Activated T-helper 9 cell treated with anti-CD3 and anti-CD28 coated beads, Interleukin-2, amount 50 U/mL, for 16 hours (primary cell): ENCODE data around the gene VPS33B.

Experiments used
- DNase-seq: peaks from one replicate; pipeline ENCODE4 v3.0.0-alpha.2; 2020; ENCODE audit warnings: low read depth

VPS33B gene

DNA sequence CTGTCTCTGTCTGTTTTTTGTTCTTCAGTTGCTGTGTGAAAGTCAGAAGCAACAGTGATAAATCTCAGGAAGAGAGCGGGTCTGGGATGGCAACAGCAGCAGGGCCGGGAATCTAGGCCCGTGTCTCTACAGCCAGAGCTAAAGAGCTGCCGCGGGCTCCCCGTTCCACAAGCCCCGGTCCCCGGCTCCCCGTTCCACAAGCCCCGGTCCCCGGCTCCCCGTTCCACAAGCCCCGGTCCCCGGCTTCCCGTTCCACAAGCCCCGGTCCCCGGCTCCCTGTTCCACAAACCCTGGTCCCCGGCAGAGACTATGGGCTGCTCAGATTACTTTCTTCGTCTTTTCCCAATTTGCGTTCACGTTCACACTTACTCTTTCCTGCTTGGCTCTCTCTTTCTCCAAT is 48.2 kb downstream of the VPS33B start:
- DNase-seq: no peak

DNA sequence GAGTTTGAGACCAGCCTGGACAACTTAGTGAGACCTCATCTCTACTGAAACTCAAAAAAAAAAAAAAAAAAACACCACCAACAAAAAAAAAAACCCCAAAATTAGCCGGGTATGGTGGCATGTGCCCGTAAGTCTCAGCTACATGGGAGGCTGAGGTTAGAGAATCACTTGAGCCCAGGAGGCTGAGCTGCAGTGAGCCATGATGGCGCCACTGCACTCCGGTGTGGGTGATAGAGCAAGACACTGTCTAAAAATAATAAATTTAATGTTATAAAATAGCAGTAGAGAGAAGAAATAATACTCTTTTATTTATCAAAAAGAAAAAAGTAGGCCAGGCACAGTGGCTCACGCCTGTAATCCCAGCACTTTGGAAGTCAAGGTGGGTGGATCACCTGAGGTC is 50.3 kb downstream of the VPS33B start:
- no peak for DNase-seq

DNA sequence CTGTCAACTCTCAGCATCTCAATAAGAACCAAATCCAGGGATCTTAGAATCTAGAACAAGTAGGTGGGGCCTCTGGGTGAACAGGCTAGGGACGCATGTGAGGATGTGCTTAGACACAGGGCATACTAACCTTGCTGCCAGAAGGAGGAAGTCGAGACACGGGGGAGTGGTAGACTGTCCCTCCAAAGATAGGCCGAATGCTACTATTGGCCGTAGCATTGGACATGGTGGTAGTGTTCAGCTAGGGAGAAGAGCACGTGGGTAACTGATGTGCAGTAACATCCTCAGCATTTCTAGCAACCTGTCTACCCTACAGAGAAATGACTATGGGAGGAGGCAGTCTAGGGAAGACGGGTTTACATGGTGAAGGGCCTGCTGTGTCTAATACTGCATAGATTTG is 52.1 kb downstream of the VPS33B start:
- DNase-seq: no peak

DNA sequence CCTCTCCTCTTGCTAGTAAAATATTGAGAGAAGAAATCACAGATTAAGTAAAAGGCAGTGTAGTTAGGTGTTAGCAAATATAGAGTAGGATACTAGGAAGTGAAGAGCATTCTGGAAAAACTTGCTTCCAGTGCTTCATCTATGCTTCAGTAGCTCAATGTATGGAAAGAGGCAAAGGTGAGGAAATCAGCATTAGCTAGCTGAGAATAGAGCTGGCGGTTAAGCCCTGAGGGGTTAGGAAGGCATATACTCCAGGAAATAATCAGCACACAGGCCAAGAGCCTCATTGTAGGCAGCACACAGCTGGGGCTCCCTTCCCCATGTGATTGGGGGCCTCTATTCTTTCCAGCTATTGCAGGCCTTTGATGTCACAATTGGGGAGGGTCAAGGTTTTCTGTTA is 54.0 kb downstream of the VPS33B start:
- DNase-seq: no peak

DNA sequence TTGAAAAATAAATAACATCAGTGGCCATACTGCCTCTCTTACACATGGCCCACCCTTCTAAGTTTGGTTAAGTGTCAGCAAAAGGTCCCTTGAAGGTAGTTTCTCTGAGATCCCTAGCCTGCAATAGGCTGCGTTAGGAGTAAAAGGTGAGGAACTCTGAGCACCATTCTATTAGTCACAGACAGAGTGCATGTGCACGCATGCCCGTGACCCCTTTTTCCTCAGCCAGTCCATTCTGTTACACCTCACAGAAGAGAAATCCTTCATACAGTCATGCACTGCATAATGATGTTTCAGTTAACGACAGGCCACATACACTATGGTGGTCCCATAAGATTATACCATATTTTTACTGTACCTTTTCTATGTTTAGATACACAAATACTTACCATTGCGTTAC is 55.2 kb downstream of the VPS33B start:
- DNase-seq: no peak

DNA sequence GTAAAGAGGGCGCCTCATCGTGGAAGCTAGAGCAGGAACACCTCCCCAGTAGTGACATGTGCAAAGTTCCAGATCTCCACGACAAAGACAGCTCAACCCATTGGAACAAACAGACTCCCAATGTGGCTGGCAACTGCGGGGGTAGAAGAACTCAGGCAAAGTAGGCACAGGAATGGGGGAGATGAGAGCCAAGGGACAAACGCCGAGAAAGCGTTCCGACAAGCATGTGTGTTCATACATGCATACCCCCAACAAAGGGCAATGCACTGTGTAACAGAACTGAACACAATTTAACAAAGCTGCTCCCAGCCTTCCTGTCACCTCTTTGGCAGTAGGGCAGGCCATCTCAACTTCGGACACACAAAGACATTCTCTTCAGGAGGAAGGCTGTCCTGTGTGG is 56.1 kb downstream of the VPS33B start:
- DNase-seq: no peak

DNA sequence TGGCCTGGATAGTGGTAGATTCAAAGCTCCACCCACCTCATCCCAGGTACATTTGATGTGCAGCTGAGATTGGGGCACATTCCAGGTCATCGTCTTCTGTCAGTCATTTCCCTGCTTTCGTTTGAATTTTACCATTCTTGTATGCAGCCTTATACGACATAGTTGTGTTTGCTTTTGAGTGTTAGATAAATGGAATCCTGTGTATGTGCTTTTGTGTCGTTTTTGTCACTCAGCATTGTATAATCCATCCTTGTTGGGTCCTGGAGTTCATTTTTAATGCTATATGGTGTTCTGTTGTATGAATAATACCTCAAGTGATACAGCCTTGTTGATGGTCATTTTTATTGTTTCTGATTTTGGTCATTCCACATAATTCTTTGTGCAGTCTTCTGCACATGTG is 60.4 kb downstream of the VPS33B start:
- no peak for DNase-seq

DNA sequence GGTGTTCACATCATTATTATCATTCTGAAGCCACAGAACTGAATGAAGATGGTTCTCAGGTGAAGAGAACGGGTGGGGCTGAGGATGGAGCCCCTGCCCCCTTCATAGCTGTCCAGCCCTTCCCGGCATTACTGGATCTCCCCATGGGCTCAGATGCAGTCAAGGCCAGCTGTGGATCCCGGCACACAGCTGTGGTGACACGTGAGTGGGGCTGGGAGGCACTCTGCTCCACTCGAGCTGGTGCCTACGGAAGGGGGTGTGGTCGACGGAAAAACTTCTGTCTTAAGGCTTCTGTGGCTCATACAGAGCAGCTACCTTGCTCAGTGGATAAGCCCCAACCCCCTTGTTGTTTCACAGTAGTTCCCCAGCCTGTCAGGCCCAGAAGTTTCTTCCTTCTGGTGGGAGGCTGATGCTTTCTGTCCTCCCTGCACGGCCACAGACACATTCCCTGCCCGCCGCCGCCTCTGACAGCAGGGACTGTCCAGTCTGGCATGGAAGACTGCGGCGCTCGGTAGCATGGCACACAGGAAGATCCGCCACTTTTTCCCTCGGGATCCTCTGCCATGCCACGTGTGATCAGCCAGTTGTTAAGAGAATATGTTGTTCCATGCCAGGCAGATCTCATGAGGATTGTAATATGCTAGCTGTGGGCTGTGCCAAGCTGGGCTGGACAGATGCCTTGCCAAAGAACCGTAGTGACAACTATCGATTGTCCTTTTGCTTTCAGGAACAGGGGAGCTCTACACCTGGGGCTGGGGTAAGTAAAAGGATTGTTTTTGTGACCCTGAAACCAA is 61.9 kb downstream of the VPS33B start:
- DNase-seq: no peak

DNA sequence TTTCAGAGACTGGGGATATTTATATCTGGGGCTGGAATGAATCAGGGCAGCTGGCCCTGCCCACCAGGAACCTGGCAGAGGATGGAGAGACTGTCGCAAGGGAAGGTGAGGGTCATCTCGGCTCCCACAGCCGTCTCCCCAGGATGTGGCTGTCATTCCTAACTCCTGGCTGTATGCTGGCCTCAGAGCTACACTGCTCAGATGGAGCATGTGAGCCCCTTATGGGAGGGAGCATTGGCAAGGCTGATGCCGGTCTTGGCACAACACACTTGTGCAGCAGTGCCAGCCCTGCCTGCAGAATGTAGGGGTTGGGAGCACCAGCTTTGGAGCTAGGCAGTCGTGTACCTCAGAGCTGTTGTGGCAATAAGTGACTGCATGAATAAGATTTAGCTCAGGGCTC is 62.5 kb downstream of the VPS33B start:
- no peak for DNase-seq

DNA sequence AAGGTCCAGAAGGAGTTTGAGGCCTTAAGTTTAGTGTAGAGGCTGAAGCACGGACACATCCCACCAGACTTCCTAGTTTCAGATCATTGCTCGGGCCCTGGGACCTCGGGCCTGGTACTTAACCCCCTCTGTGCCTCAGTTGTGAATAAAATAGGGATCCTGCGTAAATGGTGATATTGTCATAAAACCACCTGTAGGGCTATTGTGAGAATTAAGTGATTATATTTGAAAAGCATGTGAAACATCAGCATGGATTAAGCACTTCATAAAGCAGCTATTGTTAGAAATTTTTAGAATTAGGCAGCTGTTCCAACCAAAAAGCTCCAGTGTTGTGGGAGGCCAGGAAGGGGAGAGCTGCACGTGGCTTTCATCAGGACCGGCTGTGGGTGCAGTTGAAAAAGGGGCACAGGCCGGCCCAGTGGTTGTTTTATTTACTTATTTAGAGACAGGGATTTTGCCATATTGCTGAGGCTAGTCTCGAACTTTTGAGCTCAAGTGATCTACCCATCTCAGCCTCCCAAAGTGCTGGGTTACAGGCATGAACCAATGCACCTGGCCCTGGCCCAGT is 63.3 kb downstream of the VPS33B start:
- no peak for DNase-seq

DNA sequence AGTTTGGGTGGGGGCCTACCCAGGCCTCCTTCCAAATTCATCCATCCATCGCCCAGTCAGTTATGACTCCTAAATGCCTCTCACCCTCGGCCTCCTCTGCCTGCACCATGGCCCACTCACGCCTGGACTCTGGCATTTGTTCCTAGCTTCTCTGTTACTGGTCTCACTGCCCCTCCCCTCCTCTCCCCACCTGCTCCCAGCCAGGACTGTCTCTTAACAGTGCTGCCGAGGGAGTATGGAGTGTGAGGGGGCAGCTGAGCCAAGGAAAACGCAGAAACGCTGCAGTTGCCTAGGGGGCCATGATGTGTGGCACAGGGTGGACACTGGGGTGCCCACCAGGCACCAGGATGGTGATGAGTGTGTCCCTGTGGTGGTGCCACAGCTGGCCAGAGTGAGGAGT is 64.6 kb downstream of the VPS33B start:
- DNase-seq: no peak

DNA sequence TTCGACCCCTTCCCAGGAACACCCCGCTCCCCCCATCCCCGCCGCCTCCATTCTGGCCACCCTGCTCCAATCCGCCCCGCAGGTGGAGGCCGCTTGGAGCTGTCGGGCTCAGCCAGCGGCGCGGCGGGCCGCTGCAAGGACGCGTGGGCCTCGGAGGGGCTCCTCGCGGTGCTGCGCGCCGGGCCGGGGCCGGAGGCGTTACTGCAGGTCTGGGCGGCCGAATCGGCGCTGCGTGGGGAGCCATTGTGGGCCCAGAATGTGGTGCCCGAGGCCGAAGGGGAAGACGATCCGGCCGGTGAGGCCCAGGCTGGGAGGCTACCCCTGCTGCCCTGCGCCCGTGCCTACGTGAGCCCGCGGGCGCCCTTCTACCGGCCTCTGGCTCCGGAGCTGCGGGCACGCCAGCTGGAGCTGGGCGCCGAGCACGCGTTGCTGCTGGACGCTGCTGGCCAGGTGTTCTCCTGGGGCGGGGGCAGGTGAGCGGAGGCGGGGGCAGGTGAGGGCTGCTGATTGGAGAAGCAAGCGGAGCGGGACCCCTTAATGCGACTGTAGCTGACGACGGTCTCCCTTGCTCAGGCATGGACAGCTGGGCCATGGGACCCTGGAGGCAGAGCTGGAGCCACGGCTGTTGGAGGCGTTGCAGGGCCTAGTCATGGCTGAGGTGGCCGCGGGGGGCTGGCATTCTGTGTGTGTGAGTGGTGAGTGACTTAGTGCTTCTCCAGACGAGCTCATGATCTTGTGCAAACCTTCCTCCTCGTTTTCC is 65.2 kb downstream of the VPS33B start:
- no peak for DNase-seq

DNA sequence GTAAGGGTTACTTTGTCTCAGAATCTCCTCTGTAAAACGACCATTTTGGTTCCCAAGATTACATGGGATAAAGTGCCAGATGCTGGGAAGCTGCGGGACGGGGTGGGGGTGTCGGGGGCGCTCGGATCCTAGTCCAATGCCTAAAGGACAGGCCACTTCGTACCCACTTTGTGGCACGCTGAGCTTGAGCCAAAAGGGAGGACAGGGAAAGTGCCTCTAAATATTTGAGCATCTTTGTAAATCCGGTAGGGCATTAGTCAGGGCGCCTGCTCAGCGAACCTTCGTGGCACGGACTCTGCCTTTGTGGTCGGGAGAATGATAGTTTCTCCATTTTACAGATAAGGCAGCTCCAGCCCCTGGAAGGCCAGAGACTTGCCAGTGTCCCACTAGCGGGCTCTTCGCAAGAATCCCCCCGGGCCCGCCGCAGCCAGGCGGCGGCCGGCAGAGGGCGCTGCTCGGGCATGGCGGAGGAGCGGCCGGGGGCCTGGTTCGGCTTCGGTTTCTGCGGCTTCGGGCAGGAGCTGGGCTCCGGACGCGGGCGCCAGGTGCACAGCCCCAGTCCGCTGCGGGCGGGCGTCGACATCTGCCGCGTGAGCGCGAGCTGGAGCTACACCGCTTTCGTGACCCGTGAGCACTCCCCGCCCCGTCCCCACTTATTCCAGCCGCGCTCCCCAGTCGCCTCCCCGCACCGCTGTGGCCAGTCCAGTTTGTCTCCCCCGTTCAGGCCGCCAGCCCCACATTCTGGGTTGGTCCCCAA is 65.9 kb downstream of the VPS33B start:
- DNase-seq: peak; percentile 55

DNA sequence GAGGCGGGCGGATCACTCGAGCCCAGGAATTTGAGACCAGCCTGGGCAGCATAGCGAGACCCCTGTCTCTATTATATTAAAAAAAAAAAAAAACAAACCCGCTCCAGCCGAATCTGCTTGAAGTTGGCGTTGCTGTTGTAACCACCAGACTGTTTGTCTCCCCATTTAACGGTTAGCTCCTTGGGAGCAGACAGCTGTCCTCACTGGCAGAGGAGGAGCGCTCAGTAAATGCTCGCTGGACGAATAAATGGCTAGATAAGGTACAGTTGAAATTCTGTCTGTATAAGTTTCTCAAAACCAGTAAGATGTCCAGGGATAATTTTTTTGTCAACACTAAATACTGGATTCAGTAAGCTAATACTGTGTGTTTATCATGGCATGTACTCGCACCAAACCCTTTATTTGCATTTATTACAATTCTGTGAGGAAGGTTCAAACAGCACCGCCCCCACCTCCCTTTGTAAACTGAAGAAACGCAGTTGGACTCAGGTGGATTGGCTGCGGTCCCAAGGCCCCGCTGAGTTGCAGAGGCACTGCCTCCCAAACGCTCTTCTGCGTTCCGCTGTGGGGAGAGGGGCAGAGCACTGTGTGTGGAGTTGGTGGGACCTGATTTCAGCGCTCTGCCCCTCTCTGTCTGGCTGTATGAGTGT is 66.6 kb downstream of the VPS33B start:
- no peak for DNase-seq

DNA sequence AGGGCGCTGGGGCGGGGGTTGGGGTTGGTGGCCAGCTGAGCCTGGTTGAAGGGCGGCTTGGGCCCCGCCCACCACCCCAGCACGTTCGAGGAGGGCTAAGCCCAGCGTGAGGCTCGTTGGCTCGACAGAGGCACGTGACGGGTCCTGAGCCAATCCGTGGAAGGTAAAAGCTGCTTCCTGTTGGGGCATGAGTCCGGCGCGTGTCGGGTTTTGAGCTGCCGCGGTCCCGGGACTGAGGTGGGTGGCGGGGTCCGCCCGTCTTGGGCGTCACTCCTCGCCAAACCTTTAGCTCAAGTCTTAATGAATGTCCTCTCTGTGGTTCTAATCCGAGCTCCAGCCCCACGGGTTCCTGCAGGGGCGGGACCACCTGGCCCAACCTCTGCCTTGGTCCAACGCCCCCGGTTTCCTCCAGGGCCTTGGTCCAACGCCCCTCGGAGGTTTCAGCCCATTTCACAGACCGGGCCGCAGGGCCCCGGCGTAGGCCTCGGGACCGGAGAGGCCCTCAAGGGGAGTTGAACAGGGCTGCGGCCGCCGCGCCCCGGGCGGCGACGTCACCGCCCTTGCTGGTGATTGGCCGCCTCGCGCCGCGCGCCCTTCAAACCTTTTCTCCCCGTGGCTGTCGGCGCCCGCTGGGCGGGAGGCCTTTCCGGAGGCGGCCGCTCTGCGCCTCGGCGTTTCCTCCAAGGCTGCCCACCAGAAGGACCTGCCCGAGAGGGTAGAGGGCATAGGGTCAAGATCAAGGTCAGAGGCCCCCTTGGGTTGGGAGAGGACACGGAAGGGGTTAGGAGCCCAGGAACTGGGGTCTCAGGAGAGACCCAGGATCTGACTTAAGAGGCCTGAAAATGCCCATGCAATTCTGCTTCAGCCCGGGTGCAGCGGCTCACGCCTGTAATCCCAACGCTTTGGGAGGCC is 67.4 kb downstream of the VPS33B start, which contains the start of gene RCCD1:
Gene RCCD1 (plus strand): TSS at position 173 of the 912 bp plus-strand sequence. CDS start 1,851 bp downstream, outside the sequence.
- DNase-seq: peak; percentile 80

DNA sequence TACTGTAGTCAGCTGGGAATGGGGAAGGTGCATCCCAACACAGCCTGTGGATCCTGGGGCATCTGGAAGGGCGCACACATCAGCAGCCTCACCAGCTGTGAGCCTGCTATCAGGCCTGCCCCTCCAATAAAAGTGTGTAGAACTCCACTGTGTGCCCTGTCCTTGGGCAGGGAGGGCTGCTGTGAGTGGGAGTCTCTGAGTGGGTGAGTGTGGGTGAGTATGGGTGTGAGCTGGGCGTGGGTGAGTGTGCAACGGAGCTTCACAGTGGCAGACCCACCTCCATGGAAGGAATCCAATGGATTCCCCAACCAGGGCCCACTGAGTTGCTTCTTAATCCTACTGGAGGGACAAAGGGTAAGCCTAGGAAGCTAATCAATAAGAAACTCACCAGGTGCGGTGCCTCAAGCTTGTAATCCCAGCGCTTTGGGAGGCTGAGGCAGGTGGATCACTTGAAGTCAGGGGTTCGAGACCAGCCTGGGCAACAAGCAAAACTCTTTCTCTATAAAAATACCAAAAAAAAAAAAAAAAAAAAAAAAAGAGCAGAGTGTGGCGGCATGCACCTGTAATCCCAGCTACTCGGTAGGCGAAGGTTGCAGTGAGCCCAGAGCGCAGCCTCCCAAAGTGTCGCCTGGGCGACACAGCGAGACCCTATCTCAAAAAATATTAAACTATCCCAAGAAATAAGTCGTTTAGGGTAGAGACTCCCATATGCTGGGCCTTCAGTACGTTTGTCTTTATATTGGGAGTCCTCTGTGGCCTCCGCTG is 68.3 kb downstream of the VPS33B start:
- DNase-seq: no peak

DNA sequence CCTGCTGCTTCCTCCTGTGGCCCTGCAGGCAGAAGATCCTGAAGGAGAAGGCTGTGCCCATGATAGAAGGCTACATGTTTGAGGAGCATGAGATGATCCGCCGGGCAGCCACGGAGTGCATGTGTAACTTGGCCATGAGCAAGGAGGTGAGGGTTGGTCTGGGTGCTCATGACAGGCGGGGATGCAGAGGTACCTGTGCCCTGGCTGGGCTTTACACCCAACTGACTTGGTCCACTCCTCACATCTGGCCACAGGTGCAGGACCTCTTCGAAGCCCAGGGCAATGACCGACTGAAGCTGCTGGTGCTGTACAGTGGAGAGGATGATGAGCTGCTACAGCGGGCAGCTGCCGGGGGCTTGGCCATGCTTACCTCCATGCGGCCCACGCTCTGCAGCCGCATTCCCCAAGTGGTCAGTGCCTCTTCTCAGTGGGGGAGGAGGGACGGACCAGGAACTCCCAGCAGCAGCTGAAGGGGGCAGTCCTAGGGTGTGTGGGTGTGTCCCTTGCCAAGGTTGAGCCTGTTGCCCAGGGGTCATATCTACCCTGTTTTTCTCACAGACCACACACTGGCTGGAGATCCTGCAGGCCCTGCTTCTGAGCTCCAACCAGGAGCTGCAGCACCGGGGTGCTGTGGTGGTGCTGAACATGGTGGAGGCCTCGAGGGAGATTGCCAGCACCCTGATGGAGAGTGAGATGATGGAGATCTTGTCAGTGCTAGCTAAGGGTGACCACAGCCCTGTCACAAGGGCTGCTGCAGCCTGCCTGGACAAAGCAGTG is 69.3 kb downstream of the VPS33B start:
- DNase-seq: no peak

DNA sequence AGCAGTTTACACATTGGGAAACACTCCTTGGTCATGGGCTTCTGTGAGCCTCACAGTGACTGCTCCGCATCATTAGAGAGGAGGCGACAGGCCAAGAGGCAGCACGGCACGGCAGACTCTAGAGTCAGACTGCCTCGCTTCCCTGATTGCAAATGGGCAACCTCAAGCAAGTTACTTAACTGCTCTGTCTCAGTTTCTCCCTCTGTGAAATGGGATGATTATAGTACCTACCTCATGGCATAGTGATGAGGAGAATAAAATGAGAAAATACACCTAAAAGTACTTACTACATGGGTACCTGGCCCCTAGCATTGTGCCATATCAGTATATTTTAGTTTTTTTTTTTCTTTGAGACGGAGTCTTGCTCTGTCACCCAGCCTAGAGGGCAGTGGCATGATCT is 71.7 kb downstream of the VPS33B start:
- no peak for DNase-seq

DNA sequence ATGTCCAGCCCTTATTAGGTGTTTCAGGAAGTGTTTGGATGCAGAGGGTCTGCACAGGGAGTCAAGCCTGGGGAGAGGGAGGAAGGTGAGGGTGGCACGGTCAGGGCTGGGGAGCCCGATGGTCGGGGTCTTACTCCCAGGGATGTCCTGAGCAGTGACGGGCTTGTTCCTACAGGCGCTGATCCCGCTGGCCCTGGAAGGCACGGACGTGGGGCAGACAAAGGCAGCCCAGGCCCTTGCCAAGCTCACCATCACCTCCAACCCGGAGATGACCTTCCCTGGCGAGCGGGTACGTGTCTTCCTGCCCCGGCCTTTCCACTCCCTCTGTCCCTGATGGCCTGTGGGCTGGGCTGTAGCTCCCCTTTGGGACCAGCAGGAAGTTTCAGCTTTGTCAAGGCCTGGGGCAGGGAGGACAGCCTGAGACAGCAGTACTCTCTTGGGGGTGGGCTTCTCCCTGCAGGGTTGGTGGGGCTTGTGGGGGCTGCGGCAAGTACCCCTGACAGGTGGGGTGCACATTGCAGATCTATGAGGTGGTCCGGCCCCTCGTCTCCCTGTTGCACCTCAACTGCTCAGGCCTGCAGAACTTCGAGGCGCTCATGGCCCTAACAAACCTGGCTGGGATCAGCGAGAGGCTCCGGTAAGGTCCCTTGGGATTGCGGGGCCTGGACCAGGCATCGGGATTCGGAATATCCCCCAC is 72.3 kb downstream of the VPS33B start:
- DNase-seq: no peak
